ENCODE measurements around the gene PUM2. TPM values are rescaled to one million over a fixed set of nuclear protein-coding genes. Genes with fewer than 3 reads are reported as not detected.

Gene PUM2
- total and polyA plus RNA-seq, 2 of the 13 experiments (the other 11 are each of a cell fraction or from before 2014, with no cell fraction given), result 69.6 to 69.8 TPM

GRCh38 chr2:20207051-20207450 is 143.6 kb downstream of the PUM2 start (continued):
- TF ChIP-seq ZNF761 (CRISPR knock-in tag; conservative IDR thresholded peaks at IDR 0.05) (no peak), ISX (CRISPR knock-in tag; conservative IDR thresholded peaks at IDR 0.05) (no peak), PREB (CRISPR knock-in tag; IDR thresholded peaks at IDR 0.05) (no peak), ZNF816 (CRISPR knock-in tag; IDR thresholded peaks at IDR 0.05; ENCODE audit: borderline replicate concordance) (no peak), KDM3A (CRISPR knock-in tag; IDR thresholded peaks at IDR 0.05; ENCODE audit: low read depth) (no peak), ZNF264 (CRISPR knock-in tag; IDR thresholded peaks at IDR 0.05) (no peak), STAT6 (CRISPR knock-in tag; IDR thresholded peaks at IDR 0.05; ENCODE audit: borderline replicate concordance) (no peak), NPAS2 (CRISPR knock-in tag; IDR thresholded peaks at IDR 0.05; ENCODE audit: borderline replicate concordance) (no peak), DNMT1 (CRISPR knock-in tag; IDR thresholded peaks at IDR 0.05) (no peak), ETS1 (CRISPR knock-in tag; IDR thresholded peaks at IDR 0.05) (no peak), ZNF737 (CRISPR knock-in tag; IDR thresholded peaks at IDR 0.05; ENCODE audit: borderline replicate concordance) (no peak), GTF3A (CRISPR knock-in tag; conservative IDR thresholded peaks at IDR 0.05) (no peak), ZNF496 (CRISPR knock-in tag; IDR thresholded peaks at IDR 0.05; ENCODE audit: insufficient replicate concordance) (no peak), HNF4G (IDR thresholded peaks at IDR 0.05; ENCODE audit: borderline replicate concordance, low read depth, low read length) (no peak), HNF4G (CRISPR knock-in tag; IDR thresholded peaks at IDR 0.05; ENCODE audit: borderline replicate concordance, low read depth) (no peak), ZNF292 (CRISPR knock-in tag; IDR thresholded peaks at IDR 0.05; ENCODE audit: borderline replicate concordance, low read depth) (0 out of 2 replicates have a peak, but pooled peaks have one; percentile 6), KLF12 (CRISPR knock-in tag; IDR thresholded peaks at IDR 0.05; ENCODE audit: borderline replicate concordance) (0 out of 2 replicates have a peak, but pooled peaks have one; percentile 14), SALL2 (CRISPR knock-in tag; IDR thresholded peaks at IDR 0.05) (no peak), GTF2F1 (IDR thresholded peaks at IDR 0.05; ENCODE audit: low read length) (no peak), PLSCR1 (CRISPR knock-in tag; IDR thresholded peaks at IDR 0.05; ENCODE audit: borderline replicate concordance) (no peak), HOXA9 (CRISPR knock-in tag; IDR thresholded peaks at IDR 0.05; ENCODE audit: borderline replicate concordance) (no peak), ZNF543 (CRISPR knock-in tag; IDR thresholded peaks at IDR 0.05) (no peak), ZNF143 (CRISPR knock-in tag; IDR thresholded peaks at IDR 0.05) (no peak), YEATS4 (CRISPR knock-in tag; IDR thresholded peaks at IDR 0.05; ENCODE audit: borderline replicate concordance) (no peak), YY1 (IDR thresholded peaks at IDR 0.05; ENCODE audit: insufficient read depth, insufficient replicate concordance, low read depth, low read length) (no peak), SMARCC2 (IDR thresholded peaks at IDR 0.05) (no peak), MIXL1 (CRISPR knock-in tag; IDR thresholded peaks at IDR 0.05) (no peak), RBM22 (optimal IDR thresholded peaks at IDR 0.05; ENCODE audit: low read length) (no peak)
